Measurements from ENCODE around the gene KCNN4.

DNA sequence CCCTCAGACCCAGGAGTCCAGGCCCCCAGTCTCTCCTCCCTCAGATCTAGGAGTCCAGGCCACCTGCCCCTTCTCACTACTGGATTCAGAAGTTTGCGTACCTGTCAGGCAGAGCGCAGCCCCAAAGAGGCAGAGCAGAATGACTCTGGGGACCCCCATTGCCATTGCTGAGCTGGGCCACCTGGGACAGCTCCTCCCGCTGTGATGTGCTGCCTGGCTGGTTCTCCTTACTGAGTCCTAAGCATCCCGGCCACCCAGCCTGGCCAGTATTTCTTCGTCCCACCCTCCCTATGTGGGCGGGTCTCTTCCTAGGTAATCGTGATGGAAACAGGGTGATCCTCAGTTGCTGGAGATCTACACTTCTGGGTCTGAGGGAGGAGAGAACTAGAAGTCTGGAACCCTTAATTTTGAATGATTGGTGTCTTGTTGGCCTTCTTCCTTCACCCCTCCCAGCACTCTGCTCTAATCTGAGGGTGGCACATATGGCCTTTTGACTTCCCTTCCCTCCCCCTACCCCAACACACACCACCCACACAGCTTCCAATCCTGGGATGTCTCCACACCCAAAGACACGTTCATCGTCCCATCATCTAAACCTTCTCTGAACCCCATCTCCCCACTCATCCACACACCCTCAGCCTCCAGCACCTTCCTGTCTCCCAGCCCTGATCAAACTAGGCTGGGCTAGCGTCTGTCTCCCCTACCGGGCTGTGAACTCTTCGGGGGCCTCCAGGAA lies 21.6 kb upstream of the KCNN4 start, which contains the start of gene LYPD5:
- no peak for TF ChIP-seq CTCF (IDR thresholded peaks at IDR 0.05)
- TF ChIP-seq POLR2A (IDR thresholded peaks at IDR 0.05), result no peak

Measured in thyroid gland (tissue), 4 donors.